Adipose tissue (tissue), 3 donors: ENCODE measurements around the gene NBPF26. TPM values are rescaled to one million over a fixed set of nuclear protein-coding genes. Genes with fewer than 3 reads are reported as not detected.
"Not testable (repeated sequence)": the region's sequence is repeated elsewhere in the genome, so short reads cannot be mapped to it uniquely, and the experiment has no call there.

Source experiments
- H3K27ac ChIP-seq: one replicate; pipeline ENCODE4 v1.5.1; 2013; ENCODE audit warnings: low read depth, low read length
- WGBS, 3 donors: extraction: QIAGEN DNeasy Blood & Tissue Kit; methylation state at CpG; one replicate each; pipeline ENCODE4 v1.1.7; 2013; 5-methylcytosine and 5-hydroxymethylcytosine counted together
- polyA plus RNA-seq, 3 donors: library from polyadenylated mRNA; stranded (reverse); fragments of 200-250 nt; gene quantifications; one replicate each; pipeline ENCODE4 v1.2.3, GENCODE V29; 2013
- donor health status: healthy with polysubstance abuse.
- donor health status: Bipolar disorder and iron deficiency.
- donor health status: healthy.

The NBPF26 gene
- polyA plus RNA-seq, 3 donors: 4.5 to 14.2 (median 12.1) TPM

DNA sequence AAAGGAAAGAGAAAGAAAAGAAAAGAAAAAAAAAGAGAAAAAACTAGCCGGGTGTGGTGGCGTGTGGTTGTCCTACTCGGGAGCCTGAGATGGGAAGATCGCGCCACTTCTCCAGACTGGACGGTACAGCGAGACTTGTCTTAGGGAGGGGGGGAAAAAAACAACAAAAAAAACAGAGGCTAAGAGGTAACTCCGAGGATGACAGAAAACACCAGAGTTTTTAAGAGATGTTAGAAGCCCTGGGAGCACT lies 126.5 kb downstream of the NBPF26 start:
- WGBS, 3 donors: 7 to 8% methylated on average over 8 of the region's 8 CpGs; no CpG with 5 or more reads in 1 of the 3 donors
- H3K27ac ChIP-seq: not testable (repeated sequence)

DNA sequence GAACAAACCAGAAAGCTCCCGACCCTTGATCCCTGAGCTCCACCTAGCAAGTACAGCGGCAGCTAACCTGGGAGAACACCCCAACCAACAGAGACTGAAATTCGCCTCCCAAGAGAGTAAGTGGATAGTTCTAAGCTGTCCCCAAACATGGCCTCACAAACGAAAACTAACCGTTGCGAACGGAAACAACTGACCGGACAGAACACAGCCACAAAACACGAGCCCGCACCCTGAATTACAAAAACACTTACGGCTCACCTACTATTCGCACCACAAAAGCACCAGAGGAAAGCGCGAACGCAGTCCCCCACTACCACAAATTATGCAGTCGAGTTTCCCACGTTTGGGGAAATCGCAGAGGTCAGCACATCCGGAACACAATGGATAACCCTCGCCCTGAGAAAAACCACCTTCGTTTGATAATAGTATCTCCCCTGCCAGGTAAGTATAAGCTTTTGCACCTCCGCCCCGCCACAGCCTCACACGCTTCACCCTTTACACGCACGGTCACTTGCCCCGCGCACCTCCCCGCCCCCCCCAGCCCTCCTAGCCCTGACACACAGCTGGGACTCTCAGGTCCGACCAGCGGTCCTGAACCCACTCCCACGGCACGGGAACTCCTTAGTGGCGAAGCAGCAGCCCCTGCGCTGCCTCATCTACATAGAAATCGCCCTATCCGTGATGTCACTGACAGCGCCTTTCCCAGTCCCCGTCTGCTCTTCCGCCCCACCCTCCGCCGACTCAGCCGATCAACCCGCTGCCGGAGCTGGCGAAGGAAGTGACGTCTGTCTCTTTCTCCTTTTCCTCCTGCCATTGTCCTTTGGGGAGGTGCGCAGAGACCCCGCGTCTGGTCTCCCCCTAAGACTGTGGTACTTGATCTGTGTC lies 127.0 kb downstream of the NBPF26 start:
- WGBS, 3 donors: 1% methylated on average over 20 to 50 of the region's 50 CpGs
- not testable (repeated sequence) for H3K27ac ChIP-seq

DNA sequence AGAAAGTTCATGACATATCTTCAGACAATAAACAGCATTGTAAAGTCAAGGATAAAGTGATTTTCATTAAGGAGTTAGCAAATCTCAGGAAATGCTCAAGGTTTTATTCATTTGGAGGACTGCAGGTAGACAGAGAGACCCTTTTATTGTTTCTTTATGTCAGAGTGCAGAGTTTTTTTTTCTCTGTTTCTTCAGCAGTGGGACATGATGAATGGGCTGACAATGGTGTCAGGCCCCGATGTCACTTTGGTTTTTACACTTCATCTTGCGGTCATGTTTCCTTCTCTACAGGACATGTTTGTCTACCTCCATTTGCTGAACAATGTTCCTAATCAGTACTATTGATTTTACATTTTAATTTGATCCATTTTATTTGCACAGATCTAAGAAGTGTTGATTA lies 134.4 kb downstream of the NBPF26 start:
- not testable (repeated sequence) for H3K27ac ChIP-seq
- 64 to 88% methylated on average over 1 to 2 of the region's 2 CpGs; no CpG with 5 or more reads in 1 of the 3 donors for WGBS, 3 donors

GRCh38 chr1:120859615-120860234 lies 136.0 kb downstream of the NBPF26 start:
- not testable (repeated sequence) for H3K27ac ChIP-seq
- 74 to 94% (median 81%) methylated on average over 3 of the region's 8 CpGs for WGBS, 3 donors

DNA sequence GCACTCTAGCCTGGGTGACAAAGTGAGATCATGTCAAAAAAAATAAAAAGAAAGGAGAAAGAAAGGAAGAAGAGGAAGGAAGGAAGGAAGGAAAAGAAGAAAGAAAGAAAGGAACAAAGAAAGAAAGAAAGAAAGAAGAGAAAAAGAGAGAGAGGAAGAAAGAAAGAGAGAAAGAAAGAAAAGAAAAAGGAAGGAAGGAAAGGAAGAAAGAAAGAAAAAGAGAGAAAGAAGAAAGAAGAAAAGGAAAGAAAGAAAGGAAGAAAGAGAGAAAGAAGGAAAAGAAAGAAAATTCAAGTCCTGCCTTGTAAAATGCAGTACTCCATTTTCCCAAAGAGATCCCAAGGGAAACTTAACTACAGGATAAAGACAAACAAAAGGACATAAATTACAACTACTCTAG lies 154.5 kb downstream of the NBPF26 start:
- not testable (repeated sequence) for H3K27ac ChIP-seq

DNA sequence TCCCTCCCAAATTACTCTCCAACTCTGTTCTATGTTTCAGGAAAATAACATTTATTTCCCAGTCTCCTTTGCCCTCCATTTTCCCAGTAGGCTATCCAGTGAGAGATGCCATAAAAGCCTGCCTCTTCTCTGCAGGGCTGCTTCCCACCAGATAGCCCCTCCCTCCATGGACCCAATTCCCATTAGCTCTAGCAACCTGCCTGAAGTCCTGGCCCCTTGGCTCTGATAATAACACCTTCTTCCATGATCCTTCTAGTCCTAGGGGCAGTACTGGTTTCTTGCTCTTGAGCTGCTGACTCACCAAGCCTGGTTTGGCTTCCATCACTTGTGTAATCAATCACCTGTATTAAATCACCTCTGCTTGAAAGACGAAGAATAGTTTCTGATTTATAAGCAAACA lies 156.3 kb downstream of the NBPF26 start:
- not testable (repeated sequence) for H3K27ac ChIP-seq
- WGBS, 3 donors: 57 to 75% methylated on average over 1 of the region's 1 CpG; no CpG with 5 or more reads in 1 of the 3 donors

GRCh38 chr1:120881934-120882333 lies 158.2 kb downstream of the NBPF26 start:
- H3K27ac ChIP-seq: not testable (repeated sequence)

Other genes with a start within 250 kb of the NBPF26 start
- under 1 TPM in 1 of 3 donors, not detected in 2; 0.56 TPM for gene PPIAL4A, start 165.8 kb downstream of the NBPF26 start, polyA plus RNA-seq